OCI-LY1 (cell line): Measurements from ENCODE around the gene OS9.

Experiments used
- H2AFZ ChIP-seq: fragments of 200-600 bp; sonication (generic), shearing (Covaris generic); 2 replicates; pipeline ENCODE4 v1.6.0; 2014; ENCODE audit warnings: antibody characterized with exemption, mild to moderate bottlenecking, low read length
- H3F3A ChIP-seq: fragments of 200-600 bp; sonication (generic), shearing (Covaris generic); 2 replicates; pipeline ENCODE4 v1.6.0; 2014; ENCODE audit warnings: mild to moderate bottlenecking, antibody characterized with exemption, low read length, moderate library complexity; ENCODE audit not compliant: insufficient read depth
- H3K27ac ChIP-seq: fragments of 200-600 bp; sonication (generic); 2 replicates; pipeline ENCODE4 v1.5.1; 2014; ENCODE audit warnings: low read length, mixed run types, mild to moderate bottlenecking, low read depth; ENCODE audit not compliant: poor library complexity, severe bottlenecking
- H3K27me3 ChIP-seq: fragments of 200-600 bp; sonication (generic); 2 replicates; pipeline ENCODE4 v1.6.0; 2014; ENCODE audit warnings: antibody characterized with exemption, mild to moderate bottlenecking, low read length, moderate library complexity; ENCODE audit not compliant: insufficient read depth
- H3K36me3 ChIP-seq: fragments of 200-600 bp; sonication (generic); 2 replicates; pipeline ENCODE4 v1.6.1; 2014; ENCODE audit warnings: mild to moderate bottlenecking, antibody characterized with exemption, low read length, moderate library complexity, mixed read lengths; ENCODE audit not compliant: insufficient read depth
- H3K4me1 ChIP-seq: fragments of 200-600 bp; sonication (generic); 2 replicates; pipeline ENCODE4 v1.5.1; 2014; ENCODE audit warnings: mild to moderate bottlenecking, low read length, moderate library complexity; ENCODE audit not compliant: insufficient read depth, severe bottlenecking
- H3K4me2 ChIP-seq: fragments of 200-600 bp; sonication (generic), shearing (Covaris generic); 2 replicates; pipeline ENCODE4 v1.6.1; 2014; ENCODE audit warnings: low read length
- H3K4me3 ChIP-seq: fragments of 200-600 bp; sonication (generic); 2 replicates; pipeline ENCODE4 v1.5.1; 2014; ENCODE audit warnings: low read length, low read depth, mild to moderate bottlenecking, mixed read lengths; ENCODE audit not compliant: poor library complexity, severe bottlenecking
- H3K79me2 ChIP-seq: fragments of 200-600 bp; shearing (Covaris generic); 2 replicates; pipeline ENCODE4 v1.6.1; 2016; ENCODE audit warnings: mixed run types, low read length, mixed read lengths; ENCODE audit not compliant: insufficient read depth
- H3K9ac ChIP-seq: fragments of 200-600 bp; sonication (generic), shearing (Covaris generic); 2 replicates; pipeline ENCODE4 v1.6.1; 2014; ENCODE audit warnings: mild to moderate bottlenecking, low read length, mixed read lengths
- H3K9me2 ChIP-seq: fragments of 200-600 bp; sonication (generic), shearing (Covaris generic); 2 replicates; pipeline ENCODE4 v1.6.1; 2014; ENCODE audit warnings: low read depth, mild to moderate bottlenecking, low read length, mixed read lengths
- H3K9me3 ChIP-seq: fragments of 200-600 bp; shearing (Covaris generic); 2 replicates; pipeline ENCODE4 v1.6.1; 2014; ENCODE audit warnings: low read length, mixed read lengths
- H4K20me1 ChIP-seq: fragments of 200-600 bp; sonication (generic), shearing (Covaris generic); 2 replicates; pipeline ENCODE4 v1.6.0; 2016; ENCODE audit warnings: mild to moderate bottlenecking, low read length; ENCODE audit not compliant: insufficient read depth
- CTCF ChIP-seq: fragments of 200-600 bp; sonication (generic), shearing (Covaris generic); IDR thresholded peaks from 2 replicates; pipeline ENCODE4 v1.5.1; 2017; ENCODE audit warnings: mild to moderate bottlenecking, antibody characterized with exemption, low read length, moderate library complexity, mixed read lengths
- EZH2 ChIP-seq: fragments of 200-600 bp; sonication (generic), shearing (Covaris generic); IDR thresholded peaks from 2 replicates; pipeline ENCODE4 v1.8.0; 2017; ENCODE audit warnings: borderline replicate concordance, mixed run types, mild to moderate bottlenecking, antibody characterized with exemption, low read length, moderate library complexity, mixed read lengths

OS9 gene

DNA sequence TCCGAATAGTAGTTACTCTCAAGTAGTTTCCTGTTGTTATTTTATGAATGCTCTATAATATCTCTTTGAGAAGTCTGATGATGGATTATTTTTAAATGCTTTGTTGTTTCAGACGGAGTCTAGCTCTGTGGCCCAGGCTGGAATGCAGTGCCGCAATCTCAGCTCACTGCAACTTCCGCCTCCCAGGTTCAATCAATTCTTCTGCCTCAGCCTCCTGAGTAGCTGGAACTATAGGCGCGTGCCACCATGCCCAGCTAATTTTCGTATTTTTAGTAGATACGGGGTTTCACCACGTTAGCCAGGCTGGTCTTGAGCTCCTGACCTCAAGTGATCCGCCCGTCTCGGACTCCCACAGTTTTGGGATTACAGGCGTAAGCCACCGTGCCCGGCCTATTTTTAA, 1.4 kb upstream of the OS9 start:
- Histone ChIP-seq H3K79me2 (0 out of 2 replicates have a peak, but pooled peaks cover 7% of the 10 kb centered on the region), H3K4me1 (peaks cover 16% of the 10 kb centered on the region), H3K4me2 (no peak overlapping the region), H2AFZ (no peak overlapping the region), H3K9ac (no peak overlapping the region), H3K27me3 (no peaks in the 10 kb centered on the region), H3K36me3 (peaks cover 22% of the 10 kb centered on the region), H3K9me2 (no peaks in the 10 kb centered on the region), H4K20me1 (no peaks in the 10 kb centered on the region), H3K4me3 (no peak overlapping the region), H3F3A (no peaks in the 10 kb centered on the region), H3K27ac (no peak overlapping the region), H3K9me3 (peaks cover 3% of the 10 kb centered on the region; the same call in 1 of the 2 replicates)
- TF ChIP-seq CTCF: no peak
- TF ChIP-seq EZH2: no peak

DNA sequence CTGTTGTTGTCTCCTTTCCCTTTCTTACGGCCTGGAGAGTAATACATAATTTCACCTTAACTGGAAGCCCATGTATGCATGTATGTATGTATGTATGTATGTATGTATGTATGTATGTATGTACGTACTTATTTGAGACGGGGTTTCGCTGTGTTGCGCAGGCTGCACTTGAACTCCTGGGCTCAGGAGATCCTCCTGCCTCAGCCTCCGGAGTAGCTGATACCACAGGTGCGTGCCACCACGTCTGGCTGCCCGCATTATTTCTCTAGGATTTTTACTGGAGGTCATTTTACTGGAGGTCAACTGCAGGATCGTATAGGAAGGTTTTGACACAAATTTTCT, 644 bp upstream of the OS9 start:
- Histone ChIP-seq H3K4me1 (peaks cover 16% of the 10 kb centered on the region), H3K9ac (peak overlapping the region; percentile 31; the same call in 1 of the 2 replicates), H2AFZ (peak overlapping the region; percentile 97), H3F3A (no peaks in the 10 kb centered on the region), H3K9me2 (no peaks in the 10 kb centered on the region), H3K36me3 (peaks cover 29% of the 10 kb centered on the region), H3K4me2 (peak overlapping the region; percentile 72), H3K4me3 (peak overlapping the region; percentile 51), H3K27me3 (no peaks in the 10 kb centered on the region), H3K79me2 (0 out of 2 replicates have a peak, but pooled peaks cover 7% of the 10 kb centered on the region), H3K27ac (no peak overlapping the region), H4K20me1 (no peaks in the 10 kb centered on the region), H3K9me3 (peaks cover 3% of the 10 kb centered on the region; the same call in 1 of the 2 replicates)
- TF ChIP-seq CTCF: no peak
- no peak for TF ChIP-seq EZH2

GRCh38 chr12:57694459-57695019, 607 bp downstream of the OS9 start:
- Histone ChIP-seq H3K27ac (peak overlapping the region; percentile 42), H3F3A (no peaks in the 10 kb centered on the region), H3K4me2 (peak overlapping the region; percentile 99), H3K9me2 (no peaks in the 10 kb centered on the region), H3K9ac (peak overlapping the region; percentile 88), H2AFZ (peak overlapping the region; percentile 67), H3K36me3 (peaks cover 37% of the 10 kb centered on the region), H3K27me3 (no peaks in the 10 kb centered on the region), H3K4me1 (peaks cover 16% of the 10 kb centered on the region), H4K20me1 (no peaks in the 10 kb centered on the region), H3K9me3 (peaks cover 3% of the 10 kb centered on the region; the same call in 1 of the 2 replicates), H3K4me3 (peak overlapping the region; percentile 89), H3K79me2 (0 out of 2 replicates have a peak, but pooled peaks cover 7% of the 10 kb centered on the region)
- no peak for TF ChIP-seq EZH2
- no peak for TF ChIP-seq CTCF
